ENCODE results near the gene DEPDC5. TPM values are rescaled to one million over a fixed set of nuclear protein-coding genes. Genes with fewer than 3 reads are reported as not detected.
"Not testable (repeated sequence)": the region's sequence is repeated elsewhere in the genome, so short reads cannot be mapped to it uniquely, and the experiment has no call there.

Gene DEPDC5
- total RNA-seq = 7.0 and 12.1 TPM in 2 replicates
- 6.1 TPM for polyA plus RNA-seq (2012)

DNA sequence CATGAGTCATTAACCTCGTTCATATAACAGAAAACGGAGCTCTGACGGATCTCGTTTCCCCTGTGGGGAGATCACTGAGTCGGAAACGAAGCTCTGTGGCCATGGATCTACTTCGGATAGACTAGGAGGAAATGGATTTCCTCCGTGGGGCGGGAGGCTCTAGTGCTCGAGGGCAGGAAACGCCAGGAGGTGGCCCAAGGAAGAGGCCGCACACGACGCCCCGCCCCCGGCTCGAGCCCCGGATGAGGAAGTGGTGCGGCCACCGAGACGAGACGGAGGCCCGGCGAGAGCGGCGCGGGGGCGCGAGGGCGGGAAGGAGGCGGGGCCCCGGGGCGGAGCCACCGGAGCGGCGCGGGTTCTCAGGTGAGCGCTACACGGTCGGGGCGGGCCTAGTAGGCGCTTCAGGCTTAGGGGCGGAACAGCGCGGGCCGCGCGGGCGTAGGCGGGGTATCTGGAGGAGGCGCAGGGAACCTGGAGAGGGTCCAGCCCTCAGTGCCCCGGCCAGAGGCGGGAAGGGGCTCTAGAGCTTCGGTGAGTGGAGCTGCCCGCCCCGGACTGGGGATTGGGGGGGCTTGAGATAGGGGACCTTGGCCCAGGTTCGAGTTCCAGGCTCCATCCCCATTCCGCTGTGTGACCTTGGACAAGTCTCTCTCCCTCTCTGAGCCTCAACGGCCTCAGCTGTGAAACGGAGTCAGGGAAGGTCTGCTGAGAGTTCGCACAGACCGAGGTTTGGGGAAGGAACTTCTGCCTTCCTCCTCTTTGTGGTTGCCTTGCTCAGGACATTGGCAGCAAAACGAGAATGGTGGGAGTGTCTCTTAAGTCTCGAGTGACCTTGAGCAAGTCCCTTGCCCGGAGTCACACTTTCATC is at the start of gene DEPDC5:
DEPDC5 (plus strand) TSS at position 386 of the 868 bp plus-strand sequence. CDS start 903 bp downstream, outside the sequence.
- peak; percentile 96 for DNase-seq (ENCODE audit: low read depth)

DNA sequence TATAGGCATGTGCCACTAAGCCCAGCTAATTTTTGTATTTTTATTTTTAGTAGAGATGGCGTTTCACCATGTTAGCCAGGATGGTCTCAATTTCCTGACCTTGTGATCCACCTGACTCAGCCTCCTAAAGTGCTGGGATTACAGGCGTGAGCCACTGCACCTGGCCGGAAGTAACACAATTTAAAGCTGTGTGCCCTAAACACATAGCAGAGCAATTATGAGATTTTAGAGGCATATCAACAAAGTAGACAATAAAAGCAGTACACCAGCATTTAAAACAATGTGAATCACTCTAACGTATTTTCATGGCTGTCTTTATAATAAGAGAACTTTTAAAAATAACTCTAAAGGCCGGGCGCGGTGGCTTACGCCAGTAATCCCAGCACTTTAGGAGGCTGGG is 46.3 kb upstream of the DEPDC5 start:
- no peak for DNase-seq (ENCODE audit: low read depth)

DNA sequence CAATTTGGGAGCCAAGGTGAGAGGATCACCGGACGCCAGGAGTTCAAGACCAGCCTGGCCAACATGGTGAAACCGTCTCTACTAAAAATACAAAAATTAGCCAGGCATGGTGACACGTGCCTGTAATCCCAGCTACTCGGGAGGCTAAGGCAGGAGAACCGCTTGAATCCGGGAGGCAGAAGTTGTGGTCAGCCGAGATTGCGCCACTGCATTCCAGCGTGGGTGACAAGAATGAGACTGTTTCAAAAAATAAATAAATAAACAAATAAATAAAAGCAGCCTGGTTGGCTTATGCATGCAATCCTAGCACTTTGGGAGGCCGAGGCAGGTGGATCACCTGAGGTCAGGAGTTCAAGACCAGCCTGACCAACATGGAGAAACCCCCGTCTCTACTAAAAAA is 42.6 kb upstream of the DEPDC5 start:
- DNase-seq (ENCODE audit: low read depth) = not testable (repeated sequence)

- no peak for DNase-seq (ENCODE audit: low read depth)
Observed at GRCh38 chr22:31715147-31715778, 38.6 kb upstream of the DEPDC5 start.

GRCh38 chr22:31719850-31720471 is 33.9 kb upstream of the DEPDC5 start:
- no peak for DNase-seq (ENCODE audit: low read depth)

DNA sequence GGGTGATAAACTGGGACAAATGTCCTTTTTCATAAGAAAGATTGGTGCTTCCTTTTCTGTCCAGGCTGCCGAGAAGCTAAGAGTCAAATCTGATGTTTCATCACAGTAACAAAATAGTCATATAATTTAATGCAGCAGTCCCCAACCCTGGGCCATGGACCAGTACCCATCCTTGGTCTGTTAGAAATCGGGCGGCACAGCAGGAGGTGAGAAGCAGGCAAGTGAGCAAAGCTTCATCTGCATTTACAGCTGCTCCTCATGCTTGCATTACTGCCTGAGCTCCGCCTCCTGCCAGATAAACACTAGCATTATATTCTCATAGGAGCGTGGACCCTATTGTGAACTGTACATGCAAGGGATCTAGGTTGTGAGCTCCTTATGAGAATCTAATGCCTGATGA is 30.1 kb upstream of the DEPDC5 start:
- no peak for DNase-seq (ENCODE audit: low read depth)

DNA sequence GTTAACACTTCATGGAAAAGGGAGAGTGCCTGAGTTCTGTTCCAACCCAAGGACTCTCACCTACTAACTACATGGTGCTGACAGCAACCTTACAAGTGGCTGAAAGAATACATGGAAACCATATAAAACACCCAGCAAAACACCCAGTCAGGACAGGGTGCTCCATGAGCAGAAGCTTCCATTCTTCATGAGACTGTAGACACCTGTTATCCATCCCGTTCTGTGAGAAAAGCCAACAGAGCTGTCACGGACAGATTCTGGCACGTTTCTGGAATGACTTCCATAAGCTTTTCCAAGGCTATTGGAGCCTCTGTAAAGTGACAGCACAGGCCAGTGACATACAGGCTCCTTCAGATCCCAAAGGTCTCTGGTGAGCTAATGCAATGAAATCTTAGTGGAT is 27.1 kb upstream of the DEPDC5 start:
- no peak for DNase-seq (ENCODE audit: low read depth)

- no peak for DNase-seq (ENCODE audit: low read depth)
Observed at GRCh38 chr22:31728857-31729256, 25.0 kb upstream of the DEPDC5 start.

DNA sequence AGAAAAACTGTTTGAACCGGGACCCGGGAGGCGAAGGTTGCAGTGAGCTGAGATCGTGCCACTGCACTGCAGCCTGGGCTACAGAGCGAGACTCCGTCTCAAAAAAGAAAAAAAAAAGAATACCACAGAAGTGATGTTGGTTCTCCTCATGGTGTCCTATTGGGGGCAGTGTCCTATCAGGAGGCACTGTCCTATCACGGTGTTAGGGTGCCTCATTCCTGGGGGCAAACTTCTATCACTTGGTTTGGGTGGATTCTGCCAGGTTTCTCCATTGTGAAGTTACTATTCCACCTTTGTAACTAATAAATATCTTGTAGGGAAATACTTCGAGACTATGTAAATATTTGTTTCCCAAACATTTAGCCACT is 23.5 kb upstream of the DEPDC5 start:
- DNase-seq (ENCODE audit: low read depth) = no peak

DNA sequence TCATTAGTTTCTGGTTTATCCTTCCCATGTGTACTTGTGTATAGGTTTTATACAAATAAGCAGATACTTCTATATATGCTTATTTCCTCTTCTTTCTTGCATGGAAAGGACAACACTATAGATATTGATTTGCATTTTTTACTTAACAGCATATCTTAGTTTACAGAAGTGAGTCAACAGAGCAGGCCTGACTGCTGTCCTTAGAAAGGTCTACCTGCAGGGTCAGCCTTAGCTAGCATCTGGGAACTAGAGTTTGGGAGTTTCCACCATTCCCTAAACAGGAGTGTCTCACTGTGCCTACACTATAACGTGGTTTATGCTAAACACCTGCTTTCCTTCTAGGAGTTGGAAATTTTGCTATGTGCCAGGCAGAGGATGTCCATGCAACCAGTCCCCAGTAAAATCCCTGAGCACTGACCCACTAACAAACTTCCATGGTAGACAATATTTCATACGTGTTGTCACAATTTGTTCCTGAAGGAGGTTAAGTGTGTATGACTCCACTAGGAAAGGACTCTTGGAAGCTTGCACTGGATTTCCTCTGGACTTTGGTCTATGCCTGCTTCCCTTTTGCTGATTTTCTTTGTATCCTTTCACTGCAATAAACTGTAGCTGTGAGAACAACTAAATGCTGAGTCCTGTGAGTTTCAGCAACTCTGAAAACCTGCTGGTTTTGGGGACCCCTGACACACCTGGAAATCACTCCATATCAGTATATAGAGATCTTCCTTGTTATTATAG is 21.6 kb upstream of the DEPDC5 start:
- no peak for DNase-seq (ENCODE audit: low read depth)

GRCh38 chr22:31733580-31734079 is 20.2 kb upstream of the DEPDC5 start:
- no peak for DNase-seq (ENCODE audit: low read depth)

- DNase-seq (ENCODE audit: low read depth) = no peak
Observed at GRCh38 chr22:31734512-31734911, 19.3 kb upstream of the DEPDC5 start.

DNA sequence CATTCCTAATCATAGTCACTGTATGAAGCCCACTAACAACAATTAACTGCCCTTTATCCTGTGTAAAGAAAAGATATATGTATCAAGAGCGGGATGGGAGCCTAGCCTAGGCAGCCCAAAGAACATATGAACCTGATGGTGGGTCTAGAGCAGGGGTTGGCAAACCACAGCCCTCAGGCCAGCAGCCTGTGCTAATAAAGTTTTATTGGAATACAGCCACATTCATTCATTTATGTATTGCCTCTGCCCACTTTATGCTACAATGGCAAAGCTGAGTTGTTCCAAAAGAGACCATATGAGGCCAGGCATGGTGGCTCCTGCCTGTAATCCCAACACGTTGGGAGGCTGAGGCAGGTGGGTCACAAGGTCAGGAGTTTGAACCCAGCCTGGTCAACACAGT is 17.4 kb upstream of the DEPDC5 start:
- no peak for DNase-seq (ENCODE audit: low read depth)

GRCh38 chr22:31737932-31738331 is 15.9 kb upstream of the DEPDC5 start:
- no peak for DNase-seq (ENCODE audit: low read depth)

- no peak for DNase-seq (ENCODE audit: low read depth)
Observed at GRCh38 chr22:31738566-31738965, 15.3 kb upstream of the DEPDC5 start.

GRCh38 chr22:31739795-31740201 is 14.0 kb upstream of the DEPDC5 start:
- DNase-seq (ENCODE audit: low read depth) = no peak

- DNase-seq (ENCODE audit: low read depth) = not testable (repeated sequence)
Observed at GRCh38 chr22:31740314-31740713, 13.5 kb upstream of the DEPDC5 start.

DNA sequence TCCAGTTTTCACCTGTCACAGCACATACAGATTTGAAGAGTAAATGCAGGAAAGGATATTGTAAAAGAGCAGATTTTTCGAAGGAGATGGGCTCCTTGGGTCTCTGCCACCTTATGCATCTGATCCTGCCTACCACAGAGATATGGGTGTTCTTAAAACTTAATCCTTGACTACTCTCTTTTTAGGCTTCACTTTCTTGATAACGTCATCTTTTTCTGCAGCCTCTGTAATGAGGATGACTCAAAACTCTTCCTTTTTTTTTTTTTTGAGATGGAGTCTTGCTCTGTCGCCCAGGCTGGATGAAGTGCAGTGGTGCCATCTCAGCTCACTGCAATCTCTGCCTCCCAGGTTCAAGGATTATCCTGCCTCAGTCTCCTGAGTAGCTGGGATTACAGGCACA is 11.7 kb upstream of the DEPDC5 start:
- no peak for DNase-seq (ENCODE audit: low read depth)

DNA sequence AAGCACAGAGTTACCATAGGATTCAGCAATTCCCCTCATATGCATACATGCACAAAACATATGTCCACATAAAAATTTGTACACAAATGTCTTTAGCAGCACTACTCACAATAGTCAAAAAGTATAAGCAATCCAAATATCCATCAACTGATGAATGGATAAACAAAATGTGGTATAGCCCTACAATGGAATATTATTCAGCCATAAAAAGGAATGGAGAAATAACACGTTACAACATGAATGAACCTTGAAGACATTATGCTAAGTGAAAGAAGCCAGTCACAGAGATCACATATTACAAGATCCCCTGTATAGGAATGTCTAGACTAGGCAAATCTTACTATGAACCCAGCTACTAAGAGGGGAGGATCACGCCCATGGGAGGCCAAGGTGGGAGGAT is 11.1 kb upstream of the DEPDC5 start:
- DNase-seq (ENCODE audit: low read depth) = no peak

DNA sequence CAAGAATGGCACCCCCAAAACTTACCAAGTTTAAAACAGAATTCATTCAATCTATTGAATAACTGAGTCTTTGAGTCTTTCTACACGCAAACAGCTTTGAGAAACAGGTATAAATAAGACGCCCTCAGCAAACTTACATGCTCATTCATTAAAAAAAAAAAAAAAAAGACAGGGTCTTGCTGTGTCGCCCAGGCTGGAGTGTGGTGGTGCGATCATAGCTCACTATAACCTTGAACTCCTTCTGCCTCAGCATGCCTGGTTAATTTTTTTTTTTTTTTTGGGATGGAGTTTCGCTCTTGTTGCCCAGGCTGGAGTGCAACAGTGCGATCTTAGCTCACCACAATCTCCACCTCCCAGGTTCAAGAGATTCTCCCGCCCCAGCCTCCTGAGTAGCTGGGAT is 9.9 kb upstream of the DEPDC5 start:
- DNase-seq (ENCODE audit: low read depth) = no peak

GRCh38 chr22:31747441-31747840 is 6.4 kb upstream of the DEPDC5 start:
- DNase-seq (ENCODE audit: low read depth) = no peak

Data from myocyte (in vitro differentiated cells).